SU-DHL-6 (cell line): ENCODE measurements around the gene TACC3.

ENCODE experiments used
- H2AFZ ChIP-seq: fragments of 200-600 bp; sonication (generic); 2 replicates; pipeline ENCODE4 v1.6.1; 2014; ENCODE audit warnings: low read depth, mild to moderate bottlenecking, moderate library complexity, mixed read lengths, antibody characterized with exemption, low read length; ENCODE audit not compliant: severe bottlenecking
- H3F3A ChIP-seq: fragments of 200-600 bp; shearing (Covaris generic); 2 replicates; pipeline ENCODE4 v1.6.0; 2016; ENCODE audit warnings: antibody characterized with exemption, mild to moderate bottlenecking; ENCODE audit not compliant: insufficient read depth
- H3K27ac ChIP-seq: fragments of 200-600 bp; sonication (generic); 2 replicates; pipeline ENCODE4 v1.5.1; 2016; ENCODE audit warnings: low read depth, mild to moderate bottlenecking, low read length, moderate library complexity, mixed read lengths
- H3K27me3 ChIP-seq: fragments of 200-600 bp; sonication (generic), shearing (Covaris generic); 2 replicates; pipeline ENCODE4 v1.6.0; 2014; ENCODE audit warnings: mild to moderate bottlenecking, low read length
- H3K36me3 ChIP-seq: fragments of 200-600 bp; sonication (generic); 2 replicates; pipeline ENCODE4 v1.6.1; 2014; ENCODE audit warnings: mild to moderate bottlenecking, low read length, mixed read lengths
- H3K4me2 ChIP-seq: fragments of 300-600, 200-600 bp; shearing (Covaris generic), sonication (generic); 2 replicates; pipeline ENCODE4 v1.6.0; 2014; ENCODE audit warnings: low read length, low read depth, mild to moderate bottlenecking; ENCODE audit not compliant: poor library complexity, severe bottlenecking
- H3K4me3 ChIP-seq: fragments of 200-600 bp; sonication (generic); 2 replicates; pipeline ENCODE4 v1.5.1; 2014; ENCODE audit warnings: antibody characterized with exemption, low read length, mild to moderate bottlenecking, mixed read lengths; ENCODE audit not compliant: insufficient read depth, poor library complexity, severe bottlenecking
- H3K79me2 ChIP-seq: fragments of 200-600 bp; sonication (generic); 2 replicates; pipeline ENCODE4 v1.6.1; 2014; ENCODE audit warnings: mild to moderate bottlenecking, low read length, moderate library complexity; ENCODE audit not compliant: insufficient read depth
- H3K9ac ChIP-seq: fragments of 200-600 bp; sonication (generic); 2 replicates; pipeline ENCODE4 v1.7.0; 2014; ENCODE audit warnings: mild to moderate bottlenecking, low read length
- H3K9me2 ChIP-seq: fragments of 200-600 bp; sonication (generic); replicated peaks from 2 replicates; pipeline ENCODE4 v1.6.1; 2014; ENCODE audit warnings: low read length; ENCODE audit not compliant: insufficient read depth
- H3K9me3 ChIP-seq: fragments of 200-600 bp; sonication (generic); 2 replicates; pipeline ENCODE4 v1.6.1; 2014; ENCODE audit warnings: low read length, mixed read lengths; ENCODE audit not compliant: insufficient read depth
- H4K20me1 ChIP-seq: fragments of 200-600 bp; sonication (generic); 2 replicates; pipeline ENCODE4 v1.6.1; 2014; ENCODE audit warnings: low read depth, mild to moderate bottlenecking, antibody characterized with exemption, low read length, moderate library complexity, mixed read lengths
- CTCF ChIP-seq: fragments of 200-600 bp; sonication (generic); IDR thresholded peaks from one replicate; pipeline ENCODE4 v1.5.1; 2017; ENCODE audit warnings: antibody characterized with exemption, mild to moderate bottlenecking, low read length, moderate library complexity; ENCODE audit not compliant: insufficient read depth, poor library complexity, severe bottlenecking
- EZH2phosphoT487 ChIP-seq: fragments of 200-600 bp; sonication (generic), shearing (Covaris generic); conservative IDR thresholded peaks from 2 replicates; pipeline ENCODE4 v1.6.1; 2018; ENCODE audit warnings: mild to moderate bottlenecking, antibody characterized with exemption, low read length, moderate library complexity, mixed read lengths

Gene TACC3

GRCh38 chr4:1767061-1767769 lies 45.9 kb downstream of the TACC3 start:
- Histone ChIP-seq H3F3A (no peaks in the 10 kb centered on the region), H3K4me2 (no peak overlapping the region), H3K9me2 (no peaks in the 10 kb centered on the region), H3K4me3 (no peak overlapping the region), H3K27ac (no peak overlapping the region), H3K79me2 (no peaks in the 10 kb centered on the region), H3K27me3 (no peaks in the 10 kb centered on the region), H3K9ac (no peak overlapping the region), H3K36me3 (no peaks in the 10 kb centered on the region), H3K9me3 (no peaks in the 10 kb centered on the region), H4K20me1 (no peaks in the 10 kb centered on the region), H2AFZ (no peak overlapping the region)
- TF ChIP-seq CTCF (no peak), EZH2phosphoT487 (no peak)

GRCh38 chr4:1767770-1768366 lies 46.5 kb downstream of the TACC3 start:
- Histone ChIP-seq H3K9ac (no peak overlapping the region), H3K27ac (no peak overlapping the region), H3F3A (no peaks in the 10 kb centered on the region), H3K27me3 (no peaks in the 10 kb centered on the region), H3K79me2 (no peaks in the 10 kb centered on the region), H2AFZ (no peak overlapping the region), H3K4me2 (peak overlapping the region; percentile 34), H4K20me1 (no peaks in the 10 kb centered on the region), H3K36me3 (no peaks in the 10 kb centered on the region), H3K9me3 (no peaks in the 10 kb centered on the region), H3K9me2 (no peaks in the 10 kb centered on the region), H3K4me3 (no peak overlapping the region)
- TF ChIP-seq EZH2phosphoT487 (no peak), CTCF (no peak)

DNA sequence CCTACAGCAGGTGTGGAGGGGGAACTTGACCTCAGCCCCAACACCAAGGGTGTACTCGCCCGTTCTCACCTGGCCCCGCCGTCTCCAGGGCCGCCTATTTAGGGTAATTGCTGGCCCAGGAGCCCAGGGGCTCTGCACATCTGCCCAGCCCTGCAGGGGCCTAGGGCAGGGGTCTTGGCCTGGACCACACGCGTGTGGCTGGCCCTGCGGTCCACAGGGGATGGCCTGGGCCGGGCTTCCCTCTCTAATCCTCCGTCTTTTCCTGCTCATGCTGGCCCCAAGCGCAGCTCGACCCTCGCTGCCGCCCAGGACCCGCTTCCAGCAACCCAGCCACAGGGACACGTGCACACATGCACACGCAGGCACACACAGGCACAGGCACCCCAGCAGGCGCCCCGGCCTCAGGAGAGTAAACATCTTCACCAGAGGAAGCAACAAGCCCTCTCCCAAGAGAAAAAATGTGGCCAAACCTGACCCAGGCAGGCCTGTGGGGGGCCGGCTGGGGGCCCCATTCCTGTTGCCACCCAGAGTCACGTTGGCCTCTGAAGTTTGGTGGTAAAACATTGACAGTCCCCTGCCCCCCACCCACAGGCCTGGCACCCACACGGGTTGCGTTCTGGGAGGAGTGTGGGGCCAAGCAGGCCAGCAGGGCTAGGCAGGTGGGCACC lies 47.2 kb downstream of the TACC3 start:
- Histone ChIP-seq H3K27ac (no peak overlapping the region), H4K20me1 (no peaks in the 10 kb centered on the region), H3K9ac (no peak overlapping the region), H3K4me3 (no peak overlapping the region), H3K36me3 (no peaks in the 10 kb centered on the region), H3F3A (no peaks in the 10 kb centered on the region), H3K9me3 (no peaks in the 10 kb centered on the region), H3K79me2 (no peaks in the 10 kb centered on the region), H3K9me2 (no peaks in the 10 kb centered on the region), H2AFZ (no peak overlapping the region), H3K27me3 (no peaks in the 10 kb centered on the region), H3K4me2 (peak overlapping the region; percentile 34)
- TF ChIP-seq EZH2phosphoT487 (no peak), CTCF (no peak)
